HG02852 (cell line): Measurements from ENCODE around the gene CERS6.

Experiments used
- ATAC-seq: cut with Tn5 transposase; IDR thresholded peaks from one replicate; pipeline ENCODE4 v1.9.1; 2021; ENCODE audit warnings: mild to moderate bottlenecking, moderate library complexity; ENCODE audit not compliant: unreplicated experiment

The CERS6 gene

GRCh38 chr2:168819050-168819715 lies 363.1 kb downstream of the CERS6 start:
- no peak for ATAC-seq

DNA sequence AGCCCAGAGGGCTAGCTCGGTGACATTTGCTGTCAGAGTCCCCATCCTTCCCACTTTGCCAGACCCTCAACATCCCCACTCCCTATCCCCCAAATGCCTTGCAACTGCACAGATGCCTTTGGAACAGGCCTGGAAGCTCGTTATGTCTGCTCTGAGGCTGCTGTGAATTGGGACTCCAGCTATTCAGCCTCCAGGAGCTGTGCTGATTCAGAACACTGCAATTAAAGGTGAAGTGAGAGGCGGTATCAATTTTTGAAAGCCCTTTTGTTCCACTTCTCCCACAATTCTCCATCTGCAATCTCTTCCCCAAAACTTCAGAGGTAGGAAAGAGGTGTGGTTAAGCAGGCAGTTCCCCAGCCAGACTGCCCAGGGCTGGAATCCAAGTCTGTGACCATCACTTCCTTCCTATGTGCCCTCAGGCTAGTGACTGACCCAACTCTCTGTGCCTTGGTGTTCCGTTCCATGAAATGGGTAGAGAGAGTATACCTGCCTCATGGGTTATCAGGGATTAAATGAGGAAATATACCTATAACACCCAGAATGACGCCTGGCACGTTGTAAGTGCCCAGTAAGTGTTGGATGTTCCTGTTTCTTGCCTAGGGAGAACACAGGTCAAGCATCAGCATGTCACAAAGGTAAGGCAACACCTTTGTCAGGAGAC lies 363.9 kb downstream of the CERS6 start:
- ATAC-seq, result no peak

DNA sequence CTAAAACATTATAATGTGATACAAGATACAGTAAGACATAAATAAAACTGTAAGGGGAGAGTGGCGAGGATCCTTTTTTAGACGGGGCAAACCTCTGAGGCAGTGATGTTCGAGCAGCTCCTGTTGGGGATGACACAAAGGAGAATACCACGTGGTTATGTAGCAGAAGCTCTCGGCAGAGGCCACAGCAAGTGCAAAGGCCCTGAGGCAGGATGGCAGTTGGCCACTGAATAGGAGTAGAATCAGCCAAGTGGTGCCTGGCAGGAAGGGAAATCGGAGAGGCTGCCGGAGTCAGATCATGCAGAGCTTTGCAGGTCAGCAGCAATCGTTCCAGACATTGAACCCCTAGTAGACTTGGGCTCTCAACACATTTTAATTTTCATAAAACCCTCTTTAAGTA lies 365.5 kb downstream of the CERS6 start:
- no peak for ATAC-seq

GRCh38 chr2:168821992-168822391 lies 365.9 kb downstream of the CERS6 start:
- ATAC-seq, result no peak
